Ishikawa (cell line): ENCODE measurements around the gene AHR.

Experiments
- CEBPB ChIP-seq: IDR thresholded peaks from 2 replicates; pipeline ENCODE4 v1.6.1; 2012
- CREB1 ChIP-seq: IDR thresholded peaks from 2 replicates; pipeline ENCODE4 v1.6.1; 2012; ENCODE audit warnings: low read depth
- EGR1 ChIP-seq: IDR thresholded peaks from 2 replicates; pipeline ENCODE4 v1.6.1; 2012
- EP300 ChIP-seq: IDR thresholded peaks from 2 replicates; pipeline ENCODE4 v1.6.1; 2012; ENCODE audit warnings: borderline replicate concordance
- FOXM1 ChIP-seq: IDR thresholded peaks from 2 replicates; pipeline ENCODE4 v1.6.1; 2012; ENCODE audit warnings: low read depth, borderline replicate concordance
- MAX ChIP-seq: IDR thresholded peaks from 2 replicates; pipeline ENCODE4 v1.6.1; 2012
- NFIC ChIP-seq: IDR thresholded peaks from 2 replicates; pipeline ENCODE4 v1.6.1; 2012
- RAD21 ChIP-seq: IDR thresholded peaks from 2 replicates; pipeline ENCODE4 v1.6.1; 2012; ENCODE audit warnings: low read depth
- TAF1 ChIP-seq: IDR thresholded peaks from 2 replicates; pipeline ENCODE4 v1.6.1; 2012; ENCODE audit warnings: low read depth, mild to moderate bottlenecking
- TCF12 ChIP-seq: IDR thresholded peaks from 2 replicates; pipeline ENCODE4 v1.6.1; 2012; ENCODE audit warnings: low read depth
- TEAD4 ChIP-seq: IDR thresholded peaks from 2 replicates; pipeline ENCODE4 v1.6.1; 2012
- YY1 ChIP-seq: IDR thresholded peaks from 2 replicates; pipeline ENCODE4 v1.6.1; 2012; ENCODE audit warnings: low read depth
- ZBTB7A ChIP-seq: IDR thresholded peaks from 2 replicates; pipeline ENCODE4 v1.6.1; 2012; ENCODE audit warnings: low read depth
- TF ChIP-seq, protein P1 (sequence below): IDR thresholded peaks from 2 replicates; pipeline ENCODE4 v1.6.1; 2012
- TF ChIP-seq, protein P2 (sequence below): IDR thresholded peaks from 2 replicates; pipeline ENCODE4 v1.6.1; 2012; ENCODE audit warnings: low read depth, mild to moderate bottlenecking

AHR gene

GRCh38 chr7:17311952-17312351 is 13.5 kb downstream of the AHR start:
- TF ChIP-seq, protein P1, sequence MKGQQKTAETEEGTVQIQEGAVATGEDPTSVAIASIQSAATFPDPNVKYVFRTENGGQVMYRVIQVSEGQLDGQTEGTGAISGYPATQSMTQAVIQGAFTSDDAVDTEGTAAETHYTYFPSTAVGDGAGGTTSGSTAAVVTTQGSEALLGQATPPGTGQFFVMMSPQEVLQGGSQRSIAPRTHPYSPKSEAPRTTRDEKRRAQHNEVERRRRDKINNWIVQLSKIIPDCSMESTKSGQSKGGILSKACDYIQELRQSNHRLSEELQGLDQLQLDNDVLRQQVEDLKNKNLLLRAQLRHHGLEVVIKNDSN: no peak
- no peak for TF ChIP-seq EP300

GRCh38 chr7:17312641-17313040 is 14.2 kb downstream of the AHR start:
- TF ChIP-seq CREB1: no peak
- TF ChIP-seq FOXM1: no peak
- TF ChIP-seq TCF12: no peak
- no peak for TF ChIP-seq ZBTB7A
- no peak for TF ChIP-seq YY1
- no peak for TF ChIP-seq EGR1
- TF ChIP-seq TEAD4: no peak
- TF ChIP-seq RAD21: no peak
- no peak for TF ChIP-seq CEBPB
- no peak for TF ChIP-seq NFIC
- no peak for TF ChIP-seq MAX
- TF ChIP-seq EP300: no peak
- TF ChIP-seq, protein P1: no peak
- no peak for TF ChIP-seq TAF1
- TF ChIP-seq, protein P2, sequence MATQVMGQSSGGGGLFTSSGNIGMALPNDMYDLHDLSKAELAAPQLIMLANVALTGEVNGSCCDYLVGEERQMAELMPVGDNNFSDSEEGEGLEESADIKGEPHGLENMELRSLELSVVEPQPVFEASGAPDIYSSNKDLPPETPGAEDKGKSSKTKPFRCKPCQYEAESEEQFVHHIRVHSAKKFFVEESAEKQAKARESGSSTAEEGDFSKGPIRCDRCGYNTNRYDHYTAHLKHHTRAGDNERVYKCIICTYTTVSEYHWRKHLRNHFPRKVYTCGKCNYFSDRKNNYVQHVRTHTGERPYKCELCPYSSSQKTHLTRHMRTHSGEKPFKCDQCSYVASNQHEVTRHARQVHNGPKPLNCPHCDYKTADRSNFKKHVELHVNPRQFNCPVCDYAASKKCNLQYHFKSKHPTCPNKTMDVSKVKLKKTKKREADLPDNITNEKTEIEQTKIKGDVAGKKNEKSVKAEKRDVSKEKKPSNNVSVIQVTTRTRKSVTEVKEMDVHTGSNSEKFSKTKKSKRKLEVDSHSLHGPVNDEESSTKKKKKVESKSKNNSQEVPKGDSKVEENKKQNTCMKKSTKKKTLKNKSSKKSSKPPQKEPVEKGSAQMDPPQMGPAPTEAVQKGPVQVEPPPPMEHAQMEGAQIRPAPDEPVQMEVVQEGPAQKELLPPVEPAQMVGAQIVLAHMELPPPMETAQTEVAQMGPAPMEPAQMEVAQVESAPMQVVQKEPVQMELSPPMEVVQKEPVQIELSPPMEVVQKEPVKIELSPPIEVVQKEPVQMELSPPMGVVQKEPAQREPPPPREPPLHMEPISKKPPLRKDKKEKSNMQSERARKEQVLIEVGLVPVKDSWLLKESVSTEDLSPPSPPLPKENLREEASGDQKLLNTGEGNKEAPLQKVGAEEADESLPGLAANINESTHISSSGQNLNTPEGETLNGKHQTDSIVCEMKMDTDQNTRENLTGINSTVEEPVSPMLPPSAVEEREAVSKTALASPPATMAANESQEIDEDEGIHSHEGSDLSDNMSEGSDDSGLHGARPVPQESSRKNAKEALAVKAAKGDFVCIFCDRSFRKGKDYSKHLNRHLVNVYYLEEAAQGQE: no peak

DNA sequence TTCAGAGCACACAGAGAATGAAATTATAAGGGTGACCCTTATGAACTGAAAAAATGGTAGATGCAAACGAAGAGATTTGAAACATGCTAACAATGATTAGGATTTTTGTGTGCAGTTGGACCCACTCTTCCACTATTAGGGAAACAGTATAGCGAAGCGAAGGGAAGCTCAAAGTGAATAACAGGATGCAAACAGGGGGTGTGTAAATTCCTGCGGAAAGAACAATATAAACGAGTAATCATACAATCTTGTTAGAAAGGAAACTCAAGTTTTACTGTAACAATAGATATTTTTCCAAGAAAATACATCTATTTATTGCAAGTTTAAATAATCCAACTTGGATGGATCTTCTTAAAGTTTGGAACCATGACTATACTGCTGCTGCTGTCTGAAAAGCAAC is 14.7 kb downstream of the AHR start:
- TF ChIP-seq FOXM1 (no peak), NFIC (no peak), CEBPB (no peak), YY1 (no peak), TEAD4 (no peak), TCF12 (no peak), MAX (no peak), RAD21 (no peak), EP300 (no peak)
- TF ChIP-seq, protein P2: no peak
- TF ChIP-seq, protein P1: no peak

DNA sequence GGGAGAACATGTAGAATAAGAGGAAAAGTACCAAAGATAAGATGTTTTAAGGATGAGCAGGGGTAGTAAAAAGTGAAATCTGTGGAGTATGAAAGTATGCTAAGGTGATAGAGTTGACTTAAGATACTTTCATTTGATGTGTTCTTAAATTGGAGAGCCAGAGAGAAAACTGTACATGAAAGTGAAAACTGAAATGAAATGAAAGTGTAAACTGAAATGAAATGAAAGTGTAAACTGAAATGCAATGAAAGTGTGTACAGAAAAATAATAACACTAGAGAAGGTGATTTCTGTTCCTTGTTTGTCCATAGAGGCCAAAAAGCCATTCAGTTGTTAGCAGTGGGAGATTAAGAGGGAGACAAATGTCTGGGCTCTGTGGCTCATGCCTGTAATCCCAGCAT is 17.5 kb downstream of the AHR start:
- TF ChIP-seq CREB1 (no peak), TCF12 (no peak), MAX (no peak), TEAD4 (no peak), NFIC (no peak), YY1 (no peak), CEBPB (no peak), FOXM1 (no peak), RAD21 (no peak), EP300 (no peak)
- TF ChIP-seq, protein P2: no peak
- TF ChIP-seq, protein P1: no peak
